ENCODE measurements around the gene HMGXB3.

DNA sequence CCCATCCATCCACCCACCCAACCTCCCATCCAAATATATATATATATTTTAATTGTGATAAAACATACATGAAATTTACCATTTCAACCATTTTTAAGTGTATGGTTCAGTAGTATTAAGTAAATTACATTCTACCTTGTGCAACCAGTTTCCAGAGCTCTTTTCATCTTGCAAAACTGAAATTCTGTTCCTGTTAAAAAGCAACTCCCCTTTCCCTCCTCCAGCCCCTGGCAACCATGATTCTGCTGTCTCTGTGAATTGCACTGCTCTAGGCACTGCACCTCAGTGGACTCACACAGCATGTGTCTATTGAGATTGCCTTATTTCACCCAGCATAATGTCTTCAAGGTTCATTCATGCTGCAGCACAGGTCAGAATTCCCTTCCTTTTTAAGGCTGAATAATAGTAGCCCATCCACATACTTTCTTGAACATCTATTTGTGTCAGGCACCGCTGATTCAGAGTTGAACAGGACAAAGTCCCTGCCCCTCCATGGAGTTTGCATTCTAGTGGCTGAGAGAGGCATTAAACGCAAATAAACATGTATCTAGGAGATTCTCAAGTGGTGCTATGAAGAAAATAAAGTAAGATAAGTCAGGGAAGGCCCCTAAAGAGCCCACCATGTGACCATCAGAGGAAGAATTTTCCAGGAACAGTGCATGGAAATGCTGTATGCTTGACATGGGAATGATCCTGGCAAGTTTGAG lies 61.8 kb downstream of the HMGXB3 start:
- TF ChIP-seq, protein P1, sequence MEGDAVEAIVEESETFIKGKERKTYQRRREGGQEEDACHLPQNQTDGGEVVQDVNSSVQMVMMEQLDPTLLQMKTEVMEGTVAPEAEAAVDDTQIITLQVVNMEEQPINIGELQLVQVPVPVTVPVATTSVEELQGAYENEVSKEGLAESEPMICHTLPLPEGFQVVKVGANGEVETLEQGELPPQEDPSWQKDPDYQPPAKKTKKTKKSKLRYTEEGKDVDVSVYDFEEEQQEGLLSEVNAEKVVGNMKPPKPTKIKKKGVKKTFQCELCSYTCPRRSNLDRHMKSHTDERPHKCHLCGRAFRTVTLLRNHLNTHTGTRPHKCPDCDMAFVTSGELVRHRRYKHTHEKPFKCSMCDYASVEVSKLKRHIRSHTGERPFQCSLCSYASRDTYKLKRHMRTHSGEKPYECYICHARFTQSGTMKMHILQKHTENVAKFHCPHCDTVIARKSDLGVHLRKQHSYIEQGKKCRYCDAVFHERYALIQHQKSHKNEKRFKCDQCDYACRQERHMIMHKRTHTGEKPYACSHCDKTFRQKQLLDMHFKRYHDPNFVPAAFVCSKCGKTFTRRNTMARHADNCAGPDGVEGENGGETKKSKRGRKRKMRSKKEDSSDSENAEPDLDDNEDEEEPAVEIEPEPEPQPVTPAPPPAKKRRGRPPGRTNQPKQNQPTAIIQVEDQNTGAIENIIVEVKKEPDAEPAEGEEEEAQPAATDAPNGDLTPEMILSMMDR (IDR thresholded peaks at IDR 0.05), result no peak
- TF ChIP-seq EP300 (IDR thresholded peaks at IDR 0.05) (no peak), POLR2A (IDR thresholded peaks at IDR 0.05) (no peak)

All from tibial nerve (tissue), 4 donors.